HFF-Myc (cell line): ENCODE data around the gene GNAI1.

Experiments
- DNase-seq: peaks from one replicate; pipeline ENCODE4 v3.0.0-alpha.2; 2011; ENCODE audit warnings: low read depth; ENCODE audit errors: extremely low read depth
- H3K4me3 ChIP-seq: replicated peaks from 2 replicates; pipeline ENCODE4 v1.5.1; 2011; ENCODE audit warnings: low read depth, mild to moderate bottlenecking, control low read depth, low read length
- TF ChIP-seq, protein P1 (sequence below): IDR thresholded peaks from 2 replicates; pipeline ENCODE4 v1.5.1; 2012; ENCODE audit warnings: mild to moderate bottlenecking, low read depth, low read length, control low read depth; ENCODE audit errors: missing control alignments

GNAI1 gene

GRCh38 chr7:80249184-80249583 lies 114.6 kb downstream of the GNAI1 start:
- H3K4me3 ChIP-seq: no peak overlapping the region
- TF ChIP-seq, protein P1, sequence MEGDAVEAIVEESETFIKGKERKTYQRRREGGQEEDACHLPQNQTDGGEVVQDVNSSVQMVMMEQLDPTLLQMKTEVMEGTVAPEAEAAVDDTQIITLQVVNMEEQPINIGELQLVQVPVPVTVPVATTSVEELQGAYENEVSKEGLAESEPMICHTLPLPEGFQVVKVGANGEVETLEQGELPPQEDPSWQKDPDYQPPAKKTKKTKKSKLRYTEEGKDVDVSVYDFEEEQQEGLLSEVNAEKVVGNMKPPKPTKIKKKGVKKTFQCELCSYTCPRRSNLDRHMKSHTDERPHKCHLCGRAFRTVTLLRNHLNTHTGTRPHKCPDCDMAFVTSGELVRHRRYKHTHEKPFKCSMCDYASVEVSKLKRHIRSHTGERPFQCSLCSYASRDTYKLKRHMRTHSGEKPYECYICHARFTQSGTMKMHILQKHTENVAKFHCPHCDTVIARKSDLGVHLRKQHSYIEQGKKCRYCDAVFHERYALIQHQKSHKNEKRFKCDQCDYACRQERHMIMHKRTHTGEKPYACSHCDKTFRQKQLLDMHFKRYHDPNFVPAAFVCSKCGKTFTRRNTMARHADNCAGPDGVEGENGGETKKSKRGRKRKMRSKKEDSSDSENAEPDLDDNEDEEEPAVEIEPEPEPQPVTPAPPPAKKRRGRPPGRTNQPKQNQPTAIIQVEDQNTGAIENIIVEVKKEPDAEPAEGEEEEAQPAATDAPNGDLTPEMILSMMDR: no peak
- no peak for DNase-seq

DNA sequence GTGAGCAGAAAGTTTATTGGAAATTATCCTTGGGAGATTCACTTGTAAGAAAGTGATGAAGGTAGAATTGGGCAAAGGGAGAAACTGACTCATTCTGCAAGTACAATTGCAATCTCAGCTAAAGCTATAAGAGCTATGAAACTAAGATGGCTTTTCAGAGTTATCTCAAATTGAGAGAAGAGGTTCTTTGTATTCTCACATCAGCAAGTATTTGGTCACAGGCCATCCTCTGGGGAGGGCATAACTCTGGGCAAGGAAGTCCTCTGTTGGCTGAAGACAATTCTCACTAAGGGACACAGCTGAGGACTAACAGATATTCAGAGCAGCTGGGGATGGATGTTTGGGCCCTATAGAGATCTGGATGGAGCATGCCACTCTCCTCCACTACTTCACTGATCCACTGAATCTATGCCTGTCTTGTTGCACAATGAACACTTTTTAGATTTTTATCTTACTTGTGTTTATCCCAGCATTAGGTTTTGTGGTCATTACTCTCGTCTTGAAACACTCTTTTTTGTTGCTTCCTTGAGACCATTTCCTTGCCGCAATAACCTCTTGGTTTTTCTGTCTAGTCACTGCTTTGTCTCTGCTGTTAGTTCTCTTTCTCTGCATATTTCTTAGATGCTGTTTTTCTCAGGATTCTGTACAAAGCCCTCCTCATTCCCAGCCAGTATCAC lies 115.1 kb downstream of the GNAI1 start:
- no peak overlapping the region for H3K4me3 ChIP-seq
- DNase-seq: no peak

GRCh38 chr7:80253237-80253636 lies 118.6 kb downstream of the GNAI1 start:
- TF ChIP-seq, protein P1: no peak

More for the DNA sequence above, 115.1 kb downstream of the GNAI1 start:
- TF ChIP-seq, protein P1: no peak

DNA sequence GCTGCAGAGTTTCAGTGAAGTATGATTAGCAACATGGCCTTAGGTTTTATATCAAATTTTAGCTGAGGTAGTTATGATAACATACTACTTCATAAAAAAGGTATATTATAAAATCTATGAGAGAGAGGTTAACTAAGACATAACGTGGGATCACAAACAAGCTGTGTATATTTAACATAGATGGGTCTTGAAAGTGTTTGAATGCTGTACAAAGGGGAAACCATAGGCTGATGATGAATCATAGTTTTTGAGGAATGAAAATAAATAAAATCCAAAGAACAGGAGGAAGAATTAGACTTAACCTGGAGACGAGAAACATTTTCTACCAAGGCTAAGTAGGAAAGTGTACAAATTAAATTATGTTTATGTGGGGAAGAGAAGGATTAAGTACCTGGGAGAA lies 119.0 kb downstream of the GNAI1 start:
- no peak for DNase-seq
- H3K4me3 ChIP-seq: no peak overlapping the region
- TF ChIP-seq, protein P1: no peak

More at GRCh38 chr7:80253237-80253636, 118.6 kb downstream of the GNAI1 start:
- no peak overlapping the region for H3K4me3 ChIP-seq
- no peak for DNase-seq

DNA sequence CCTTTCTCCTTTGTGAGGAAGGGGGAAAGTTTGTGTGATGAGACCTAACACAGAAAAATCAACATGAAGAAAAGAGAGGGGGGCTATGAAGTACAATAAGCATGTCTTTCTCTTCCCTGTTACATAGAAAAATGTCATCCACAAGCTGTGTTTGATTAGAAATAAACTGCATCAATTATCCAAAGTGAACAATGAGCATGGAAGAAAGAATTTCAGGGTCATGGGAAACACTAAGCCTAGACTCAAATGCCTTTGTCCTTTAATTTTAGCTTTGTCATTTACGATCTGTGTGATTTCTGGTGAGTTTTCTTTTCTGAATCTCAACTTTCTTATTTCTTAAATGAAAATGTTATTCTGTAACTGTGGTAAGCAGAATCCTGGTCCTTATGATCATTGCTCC lies 121.0 kb downstream of the GNAI1 start:
- TF ChIP-seq, protein P1: no peak
- no peak for DNase-seq
- H3K4me3 ChIP-seq: no peak overlapping the region

DNA sequence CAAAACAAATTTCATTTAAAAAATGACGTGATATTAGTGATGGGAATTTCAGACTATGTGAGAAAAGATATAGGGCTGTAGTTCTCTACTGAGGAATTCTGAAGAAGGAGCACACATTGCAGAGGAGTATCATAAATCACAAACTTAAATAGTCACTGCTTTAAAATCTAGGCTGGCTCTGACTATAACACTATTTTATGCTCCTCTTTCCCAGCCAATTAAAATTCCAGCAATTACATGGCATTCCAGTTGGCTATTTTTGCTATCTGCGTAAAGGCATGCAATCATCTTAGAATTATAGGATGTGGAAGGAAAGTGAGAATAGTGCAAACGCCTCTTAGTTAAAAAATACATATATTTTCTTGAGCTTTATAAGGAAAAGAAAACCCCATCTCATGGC lies 123.1 kb downstream of the GNAI1 start:
- H3K4me3 ChIP-seq: no peak overlapping the region
- no peak for DNase-seq
- TF ChIP-seq, protein P1: no peak

DNA sequence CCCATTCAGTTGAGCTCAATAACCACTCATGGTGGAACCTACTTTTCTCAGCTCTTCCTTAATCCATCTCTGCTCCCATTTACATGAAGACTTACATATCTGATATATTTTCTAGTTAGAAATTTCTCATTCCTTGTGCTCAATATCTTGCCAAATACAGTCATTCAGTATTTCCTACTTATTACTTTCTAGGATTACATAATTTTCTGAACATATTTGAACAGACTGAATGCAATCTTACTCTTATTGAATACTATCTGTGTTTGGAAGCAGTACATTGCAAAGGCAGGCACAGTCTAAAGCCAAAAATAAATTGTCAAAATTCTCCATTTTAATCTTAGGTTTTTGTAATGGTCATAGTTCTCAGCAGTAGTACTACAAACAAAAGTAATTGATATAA lies 126.0 kb downstream of the GNAI1 start:
- H3K4me3 ChIP-seq: no peak overlapping the region
- TF ChIP-seq, protein P1: no peak
- no peak for DNase-seq
